Gastroesophageal sphincter (tissue), 3 donors: ENCODE data around the gene VIPR2.

ENCODE experiments used
- CTCF ChIP-seq, 4 experiments: fragments of 200-600 bp in 2 of 4; fragments of 450-650 bp in 2 of 4; sonication (generic) in 1 of 4; IDR thresholded peaks; one replicate each; pipeline ENCODE4 v1.5.1; 2017 to 2019; ENCODE audit warnings: antibody characterized with exemption in 4 of 4, mild to moderate bottlenecking in 2 of 4, moderate library complexity in 2 of 4
- POLR2A ChIP-seq, 2 donors: fragments of 450-650 bp; IDR thresholded peaks; one replicate each; pipeline ENCODE4 v1.6.1; 2017; ENCODE audit warnings: antibody characterized with exemption in 2 of 2, mild to moderate bottlenecking in 2 of 2, moderate library complexity in 1 of 2

- TF ChIP-seq CTCF (IDR thresholded peaks at IDR 0.05) (no peak), POLR2A (IDR thresholded peaks at IDR 0.05) (no peak)
Observed at GRCh38 chr7:159145490-159145855, 806 bp upstream of the VIPR2 start.
